ENCODE measurements around the gene USP49. TPM values are rescaled to one million over a fixed set of nuclear protein-coding genes. Genes with fewer than 3 reads are reported as not detected.

The USP49 gene
- total and polyA plus RNA-seq, 2 of the 13 experiments (the other 11 are each of a cell fraction or from before 2014, with no cell fraction given): 2.9 to 4.3 TPM

DNA sequence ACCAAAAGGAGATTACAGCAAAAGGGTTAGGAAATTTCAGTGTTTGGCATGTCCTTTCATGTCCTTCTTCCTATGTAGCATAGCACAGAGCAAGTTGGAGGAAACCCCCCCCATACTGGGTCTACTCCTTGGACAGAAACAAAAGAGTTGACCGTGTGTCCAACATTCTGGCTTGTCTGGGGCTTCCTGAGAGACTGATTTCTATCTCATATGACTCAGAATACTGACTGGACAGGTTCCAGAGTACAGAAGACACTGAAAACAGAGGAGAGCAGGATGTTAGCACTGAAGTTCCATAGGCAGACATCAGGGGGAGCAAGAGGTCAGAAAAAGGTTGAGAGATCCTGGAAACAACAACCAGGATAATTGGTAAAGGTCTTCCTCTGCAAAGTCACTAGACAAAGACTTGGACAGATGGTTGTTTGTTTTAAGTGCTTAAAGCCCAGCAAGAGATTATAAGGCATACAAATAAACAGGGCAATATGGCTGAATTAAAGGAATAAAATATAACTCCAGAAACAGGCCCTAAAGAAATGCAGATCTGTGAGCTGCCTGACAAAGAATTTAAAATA lies 48.4 kb downstream of the USP49 start (continued):
- TF ChIP-seq, protein P1, sequence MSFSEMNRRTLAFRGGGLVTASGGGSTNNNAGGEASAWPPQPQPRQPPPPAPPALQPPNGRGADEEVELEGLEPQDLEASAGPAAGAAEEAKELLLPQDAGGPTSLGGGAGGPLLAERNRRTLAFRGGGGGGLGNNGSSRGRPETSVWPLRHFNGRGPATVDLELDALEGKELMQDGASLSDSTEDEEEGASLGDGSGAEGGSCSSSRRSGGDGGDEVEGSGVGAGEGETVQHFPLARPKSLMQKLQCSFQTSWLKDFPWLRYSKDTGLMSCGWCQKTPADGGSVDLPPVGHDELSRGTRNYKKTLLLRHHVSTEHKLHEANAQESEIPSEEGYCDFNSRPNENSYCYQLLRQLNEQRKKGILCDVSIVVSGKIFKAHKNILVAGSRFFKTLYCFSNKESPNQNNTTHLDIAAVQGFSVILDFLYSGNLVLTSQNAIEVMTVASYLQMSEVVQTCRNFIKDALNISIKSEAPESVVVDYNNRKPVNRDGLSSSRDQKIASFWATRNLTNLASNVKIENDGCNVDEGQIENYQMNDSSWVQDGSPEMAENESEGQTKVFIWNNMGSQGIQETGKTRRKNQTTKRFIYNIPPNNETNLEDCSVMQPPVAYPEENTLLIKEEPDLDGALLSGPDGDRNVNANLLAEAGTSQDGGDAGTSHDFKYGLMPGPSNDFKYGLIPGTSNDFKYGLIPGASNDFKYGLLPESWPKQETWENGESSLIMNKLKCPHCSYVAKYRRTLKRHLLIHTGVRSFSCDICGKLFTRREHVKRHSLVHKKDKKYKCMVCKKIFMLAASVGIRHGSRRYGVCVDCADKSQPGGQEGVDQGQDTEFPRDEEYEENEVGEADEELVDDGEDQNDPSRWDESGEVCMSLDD (CRISPR knock-in tag; IDR thresholded peaks at IDR 0.05; ENCODE audit: borderline replicate concordance): no peak
- TF ChIP-seq, protein P2, sequence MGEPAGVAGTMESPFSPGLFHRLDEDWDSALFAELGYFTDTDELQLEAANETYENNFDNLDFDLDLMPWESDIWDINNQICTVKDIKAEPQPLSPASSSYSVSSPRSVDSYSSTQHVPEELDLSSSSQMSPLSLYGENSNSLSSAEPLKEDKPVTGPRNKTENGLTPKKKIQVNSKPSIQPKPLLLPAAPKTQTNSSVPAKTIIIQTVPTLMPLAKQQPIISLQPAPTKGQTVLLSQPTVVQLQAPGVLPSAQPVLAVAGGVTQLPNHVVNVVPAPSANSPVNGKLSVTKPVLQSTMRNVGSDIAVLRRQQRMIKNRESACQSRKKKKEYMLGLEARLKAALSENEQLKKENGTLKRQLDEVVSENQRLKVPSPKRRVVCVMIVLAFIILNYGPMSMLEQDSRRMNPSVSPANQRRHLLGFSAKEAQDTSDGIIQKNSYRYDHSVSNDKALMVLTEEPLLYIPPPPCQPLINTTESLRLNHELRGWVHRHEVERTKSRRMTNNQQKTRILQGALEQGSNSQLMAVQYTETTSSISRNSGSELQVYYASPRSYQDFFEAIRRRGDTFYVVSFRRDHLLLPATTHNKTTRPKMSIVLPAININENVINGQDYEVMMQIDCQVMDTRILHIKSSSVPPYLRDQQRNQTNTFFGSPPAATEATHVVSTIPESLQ (CRISPR knock-in tag; conservative IDR thresholded peaks at IDR 0.05): no peak
- TF ChIP-seq SMAD3 (CRISPR knock-in tag; IDR thresholded peaks at IDR 0.05) (0 out of 2 replicates have a peak, but pooled peaks have one; percentile 45), IKZF4 (CRISPR knock-in tag; IDR thresholded peaks at IDR 0.05; ENCODE audit: borderline replicate concordance, low read depth, not compliant biosample characterization) (no peak), DR1 (CRISPR knock-in tag; IDR thresholded peaks at IDR 0.05) (no peak), WIZ (CRISPR knock-in tag; IDR thresholded peaks at IDR 0.05) (no peak), HMG20A (CRISPR knock-in tag; IDR thresholded peaks at IDR 0.05; ENCODE audit: borderline replicate concordance) (peak; percentile 29; the same call in 1 of the 2 replicates), ZNF780A (CRISPR knock-in tag; IDR thresholded peaks at IDR 0.05) (no peak), NFIC (IDR thresholded peaks at IDR 0.05; ENCODE audit: low read length) (no peak), KLF13 (CRISPR knock-in tag; IDR thresholded peaks at IDR 0.05) (no peak), SRSF1 (optimal IDR thresholded peaks at IDR 0.05; ENCODE audit: low read depth, low read length) (no peak), ZNF432 (CRISPR knock-in tag; IDR thresholded peaks at IDR 0.05; ENCODE audit: borderline replicate concordance) (no peak), ZNF850 (CRISPR knock-in tag; conservative IDR thresholded peaks at IDR 0.05) (no peak), ESRRA (CRISPR knock-in tag; IDR thresholded peaks at IDR 0.05; ENCODE audit: low read depth) (no peak; the same call in 1 of the 2 replicates), ZNF672 (CRISPR knock-in tag; IDR thresholded peaks at IDR 0.05) (no peak), ZNF333 (CRISPR knock-in tag; IDR thresholded peaks at IDR 0.05; ENCODE audit: borderline replicate concordance) (no peak), PCBP2 (optimal IDR thresholded peaks at IDR 0.05; ENCODE audit: low read depth, low read length, poor library complexity, severe bottlenecking) (no peak), RARG (CRISPR knock-in tag; IDR thresholded peaks at IDR 0.05; ENCODE audit: low read depth) (no peak), SALL2 (CRISPR knock-in tag; IDR thresholded peaks at IDR 0.05) (peak; percentile 32; the same call in 1 of the 2 replicates), ZNF350 (CRISPR knock-in tag; IDR thresholded peaks at IDR 0.05; ENCODE audit: borderline replicate concordance, low read depth) (no peak), ZNF329 (CRISPR knock-in tag; IDR thresholded peaks at IDR 0.05; ENCODE audit: low read depth) (no peak), ARHGAP35 (CRISPR knock-in tag; IDR thresholded peaks at IDR 0.05; ENCODE audit: borderline replicate concordance) (no peak), ZSCAN9 (CRISPR knock-in tag; IDR thresholded peaks at IDR 0.05; ENCODE audit: borderline replicate concordance) (peak; percentile 79; the same call in 1 of the 2 replicates), FOSL2 (CRISPR knock-in tag; IDR thresholded peaks at IDR 0.05) (peak; percentile 84), ZNF773 (CRISPR knock-in tag; IDR thresholded peaks at IDR 0.05; ENCODE audit: borderline replicate concordance) (no peak)
- TF ChIP-seq, protein P3, sequence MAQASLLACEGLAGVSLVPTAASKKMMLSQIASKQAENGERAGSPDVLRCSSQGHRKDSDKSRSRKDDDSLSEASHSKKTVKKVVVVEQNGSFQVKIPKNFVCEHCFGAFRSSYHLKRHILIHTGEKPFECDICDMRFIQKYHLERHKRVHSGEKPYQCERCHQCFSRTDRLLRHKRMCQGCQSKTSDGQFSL (CRISPR knock-in tag; IDR thresholded peaks at IDR 0.05): peak; percentile 91
